Measurements from ENCODE around the gene B4GALT7. TPM values are rescaled to one million over a fixed set of nuclear protein-coding genes. Genes with fewer than 3 reads are reported as not detected.
"Not testable (repeated sequence)": the region's sequence is repeated elsewhere in the genome, so short reads cannot be mapped to it uniquely, and the experiment has no call there.

Gene B4GALT7
- total and polyA plus RNA-seq, 3 donors from 2014 or later: 39.9 to 55.7 (median 49.9) TPM

DNA sequence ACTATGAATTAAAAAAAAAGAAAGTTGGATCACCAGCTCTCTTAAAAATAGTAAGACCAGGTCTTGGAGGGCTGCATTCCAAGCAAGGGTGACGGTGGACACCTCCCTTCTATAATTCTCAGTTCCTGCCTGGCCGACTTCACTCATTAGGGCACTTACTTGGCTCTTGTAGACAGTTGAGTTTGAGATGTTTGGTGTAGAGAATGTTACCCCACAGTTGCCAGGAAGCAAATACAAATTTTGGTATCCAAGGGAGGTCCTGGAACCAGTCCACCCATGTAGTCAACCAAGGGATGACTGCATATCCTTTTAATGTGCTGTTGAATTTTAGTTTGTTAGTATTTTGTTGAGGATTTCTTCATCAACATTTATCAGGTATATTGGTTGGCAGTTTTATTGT, 20.6 kb downstream of the B4GALT7 start:
- no peaks in the 10 kb centered on the region for H3K36me3 ChIP-seq (ENCODE audit: low read depth, missing control alignments)
- no peak overlapping the region for H3K4me3 ChIP-seq
- intact Hi-C loops (cut with DNase I; ENCODE audit: low total_unique reads): no loop called here
- no peaks in the 10 kb centered on the region for H3K9me3 ChIP-seq
- H3K4me1 ChIP-seq: no peaks in the 10 kb centered on the region
- WGBS, 2 donors: 95% methylated on average over 2 of the region's 2 CpGs
- H3K27me3 ChIP-seq: no peaks in the 10 kb centered on the region
- H3K27ac ChIP-seq: no peak overlapping the region
- no peak for DNase-seq
- no peak for TF ChIP-seq POLR2A (IDR thresholded peaks at IDR 0.05)
- no peak for TF ChIP-seq CTCF (IDR thresholded peaks at IDR 0.05)

GRCh38 chr5:177624172-177624571, 24.2 kb downstream of the B4GALT7 start:
- H3K36me3 ChIP-seq (ENCODE audit: low read depth, missing control alignments); H3K27ac ChIP-seq; intact Hi-C loops (cut with DNase I; ENCODE audit: low total_unique reads); H3K4me3 ChIP-seq; H3K27me3 ChIP-seq; DNase-seq; H3K4me1 ChIP-seq; H3K9me3 ChIP-seq: not testable (repeated sequence)
- 96 to 97% methylated on average over 5 to 10 of the region's 10 CpGs for WGBS, 2 donors

- H3K9me3 ChIP-seq; H3K36me3 ChIP-seq (ENCODE audit: low read depth, missing control alignments); H3K27ac ChIP-seq; H3K27me3 ChIP-seq; H3K4me3 ChIP-seq; DNase-seq; H3K4me1 ChIP-seq; intact Hi-C loops (cut with DNase I; ENCODE audit: low total_unique reads): not testable (repeated sequence)
Observed at GRCh38 chr5:177630186-177630585, 30.3 kb downstream of the B4GALT7 start.

- H3K27ac ChIP-seq; intact Hi-C loops (cut with DNase I; ENCODE audit: low total_unique reads): not testable (repeated sequence)
- 89 to 97% methylated on average over 3 of the region's 3 CpGs for WGBS, 2 donors
Observed at GRCh38 chr5:177634912-177635311, 35.0 kb downstream of the B4GALT7 start.

GRCh38 chr5:177645462-177645861, 45.5 kb downstream of the B4GALT7 start:
- intact Hi-C loops (cut with DNase I; ENCODE audit: low total_unique reads); H3K9me3 ChIP-seq; DNase-seq; H3K27me3 ChIP-seq; H3K4me3 ChIP-seq; H3K4me1 ChIP-seq; H3K36me3 ChIP-seq (ENCODE audit: low read depth, missing control alignments); H3K27ac ChIP-seq: not testable (repeated sequence)
- 88% methylated on average over 1 of the region's 1 CpG; no CpG with 5 or more reads in 1 of the 2 donors for WGBS, 2 donors

More at GRCh38 chr5:177634912-177635311, 35.0 kb downstream of the B4GALT7 start:
- not testable (repeated sequence) for DNase-seq; H3K27me3 ChIP-seq; H3K4me3 ChIP-seq; H3K9me3 ChIP-seq; H3K4me1 ChIP-seq; H3K36me3 ChIP-seq (ENCODE audit: low read depth, missing control alignments)

- H3K4me1 ChIP-seq; DNase-seq; H3K4me3 ChIP-seq; intact Hi-C loops (cut with DNase I; ENCODE audit: low total_unique reads); H3K36me3 ChIP-seq (ENCODE audit: low read depth, missing control alignments); H3K27me3 ChIP-seq; H3K9me3 ChIP-seq; H3K27ac ChIP-seq: not testable (repeated sequence)
- WGBS, 2 donors: 87 to 97% methylated on average over 2 of the region's 2 CpGs
Observed at GRCh38 chr5:177651235-177651634, 51.3 kb downstream of the B4GALT7 start.

- intact Hi-C loops (cut with DNase I; ENCODE audit: low total_unique reads): not testable (repeated sequence)
- 33% methylated on average over 2 of the region's 2 CpGs; no CpG with 5 or more reads in 1 of the 2 donors for WGBS, 2 donors
Observed at GRCh38 chr5:177657846-177658245, 57.9 kb downstream of the B4GALT7 start.

GRCh38 chr5:177658542-177658941, 58.6 kb downstream of the B4GALT7 start:
- H3K36me3 ChIP-seq (ENCODE audit: low read depth, missing control alignments); DNase-seq; H3K27me3 ChIP-seq; H3K4me3 ChIP-seq; H3K9me3 ChIP-seq; H3K4me1 ChIP-seq; intact Hi-C loops (cut with DNase I; ENCODE audit: low total_unique reads); H3K27ac ChIP-seq: not testable (repeated sequence)
- WGBS, 2 donors: 63 to 75% methylated on average over 3 of the region's 3 CpGs

More at GRCh38 chr5:177657846-177658245, 57.9 kb downstream of the B4GALT7 start:
- H3K4me3 ChIP-seq; DNase-seq; H3K27me3 ChIP-seq; H3K36me3 ChIP-seq (ENCODE audit: low read depth, missing control alignments); H3K9me3 ChIP-seq; H3K4me1 ChIP-seq: not testable (repeated sequence)
- H3K27ac ChIP-seq: peak overlapping the region in 1 of 2 donors; percentile 36

Other genes starting within 250 kb of the B4GALT7 start
- 100 to 1,000 TPM; 355 TPM for gene LMAN2, start 248.5 kb upstream of the B4GALT7 start, total RNA-seq
- gene LMAN2, start 248.5 kb upstream of the B4GALT7 start, polyA plus RNA-seq (ENCODE audit: insufficient read depth, low read depth, low replicate concordance): 254 TPM
- 10 to 100 TPM; 39.2 to 40.5 TPM for gene RGS14, start 242.2 kb upstream of the B4GALT7 start, total RNA-seq
- gene RGS14, start 242.2 kb upstream of the B4GALT7 start, polyA plus RNA-seq (ENCODE audit: insufficient read depth, low read depth, low replicate concordance): 25.3 TPM
- gene SLC34A1, start 215.7 kb upstream of the B4GALT7 start, total RNA-seq: under 1 TPM in 1 of 2 donors, not detected in 1; 0.19 TPM
- not detected for gene SLC34A1, start 215.7 kb upstream of the B4GALT7 start, polyA plus RNA-seq (ENCODE audit: insufficient read depth, low read depth, low replicate concordance)
- gene PFN3, start 199.5 kb upstream of the B4GALT7 start, total RNA-seq: 10 to 100 TPM; 27.5 to 45.7 TPM
- 7.4 TPM for gene PFN3, start 199.5 kb upstream of the B4GALT7 start, polyA plus RNA-seq (ENCODE audit: insufficient read depth, low read depth, low replicate concordance)
- 1 to 10 TPM; 5.3 to 5.8 TPM for gene F12, start 190.6 kb upstream of the B4GALT7 start, total RNA-seq
- gene F12, start 190.6 kb upstream of the B4GALT7 start, polyA plus RNA-seq (ENCODE audit: insufficient read depth, low read depth, low replicate concordance): 4.9 TPM
- gene GRK6, start 173.5 kb upstream of the B4GALT7 start, total RNA-seq: 10 to 100 TPM; 51.8 to 57.0 TPM
- 32.6 TPM for gene GRK6, start 173.5 kb upstream of the B4GALT7 start, polyA plus RNA-seq (ENCODE audit: insufficient read depth, low read depth, low replicate concordance)
- 10 to 100 TPM; 19.9 to 23.2 TPM for gene PRR7, start 153.3 kb upstream of the B4GALT7 start, total RNA-seq
- 2.8 TPM for gene PRR7, start 153.3 kb upstream of the B4GALT7 start, polyA plus RNA-seq (ENCODE audit: insufficient read depth, low read depth, low replicate concordance)
- 10 to 100 TPM; 69.6 to 83.1 TPM for gene DBN1, start 126.5 kb upstream of the B4GALT7 start, total RNA-seq
- gene DBN1, start 126.5 kb upstream of the B4GALT7 start, polyA plus RNA-seq (ENCODE audit: insufficient read depth, low read depth, low replicate concordance): 50.5 TPM
- 100 to 1,000 TPM in 1 of 2 donors, 10 to 100 TPM in 1; 90.5 to 118 TPM for gene PDLIM7, start 102.5 kb upstream of the B4GALT7 start, total RNA-seq
- gene PDLIM7, start 102.5 kb upstream of the B4GALT7 start, polyA plus RNA-seq (ENCODE audit: insufficient read depth, low read depth, low replicate concordance): 72.2 TPM
- gene DOK3, start 90.3 kb upstream of the B4GALT7 start, total RNA-seq: 10 to 100 TPM; 10.7 to 18.7 TPM
- gene DOK3, start 90.3 kb upstream of the B4GALT7 start, polyA plus RNA-seq (ENCODE audit: insufficient read depth, low read depth, low replicate concordance): 10.4 TPM
- 100 to 1,000 TPM; 193 to 197 TPM for gene DDX41, start 83.2 kb upstream of the B4GALT7 start, total RNA-seq
- gene DDX41, start 83.2 kb upstream of the B4GALT7 start, polyA plus RNA-seq (ENCODE audit: insufficient read depth, low read depth, low replicate concordance): 99.1 TPM
- 100 to 1,000 TPM; 111 to 157 TPM for gene FAM193B, start 45.6 kb upstream of the B4GALT7 start, total RNA-seq
- 81.3 TPM for gene FAM193B, start 45.6 kb upstream of the B4GALT7 start, polyA plus RNA-seq (ENCODE audit: insufficient read depth, low read depth, low replicate concordance)
- 100 to 1,000 TPM; 122 to 128 TPM for gene TMED9, start 7.9 kb upstream of the B4GALT7 start, total RNA-seq
- gene TMED9, start 7.9 kb upstream of the B4GALT7 start, polyA plus RNA-seq (ENCODE audit: insufficient read depth, low read depth, low replicate concordance): 140 TPM
- 100 to 1,000 TPM; 104 to 128 TPM for gene FAM153A, start 182.8 kb downstream of the B4GALT7 start, total RNA-seq
- gene FAM153A, start 182.8 kb downstream of the B4GALT7 start, polyA plus RNA-seq (ENCODE audit: insufficient read depth, low read depth, low replicate concordance): 75.0 TPM

Measured in testis (tissue), 3 donors.